SU-DHL-6 (cell line): ENCODE data around the gene PPFIBP1.

Experiments
- H2AFZ ChIP-seq: fragments of 200-600 bp; sonication (generic); 2 replicates; pipeline ENCODE4 v1.6.1; 2014; ENCODE audit warnings: low read depth, mild to moderate bottlenecking, moderate library complexity, mixed read lengths, antibody characterized with exemption, low read length; ENCODE audit not compliant: severe bottlenecking
- H3F3A ChIP-seq: fragments of 200-600 bp; shearing (Covaris generic); 2 replicates; pipeline ENCODE4 v1.6.0; 2016; ENCODE audit warnings: antibody characterized with exemption, mild to moderate bottlenecking; ENCODE audit not compliant: insufficient read depth
- H3K27ac ChIP-seq: fragments of 200-600 bp; sonication (generic); 2 replicates; pipeline ENCODE4 v1.5.1; 2016; ENCODE audit warnings: low read depth, mild to moderate bottlenecking, low read length, moderate library complexity, mixed read lengths
- H3K27me3 ChIP-seq: fragments of 200-600 bp; sonication (generic), shearing (Covaris generic); 2 replicates; pipeline ENCODE4 v1.6.0; 2014; ENCODE audit warnings: mild to moderate bottlenecking, low read length
- H3K36me3 ChIP-seq: fragments of 200-600 bp; sonication (generic); 2 replicates; pipeline ENCODE4 v1.6.1; 2014; ENCODE audit warnings: mild to moderate bottlenecking, low read length, mixed read lengths
- H3K4me2 ChIP-seq: fragments of 300-600, 200-600 bp; shearing (Covaris generic), sonication (generic); 2 replicates; pipeline ENCODE4 v1.6.0; 2014; ENCODE audit warnings: low read length, low read depth, mild to moderate bottlenecking; ENCODE audit not compliant: poor library complexity, severe bottlenecking
- H3K4me3 ChIP-seq: fragments of 200-600 bp; sonication (generic); 2 replicates; pipeline ENCODE4 v1.5.1; 2014; ENCODE audit warnings: antibody characterized with exemption, low read length, mild to moderate bottlenecking, mixed read lengths; ENCODE audit not compliant: insufficient read depth, poor library complexity, severe bottlenecking
- H3K79me2 ChIP-seq: fragments of 200-600 bp; sonication (generic); 2 replicates; pipeline ENCODE4 v1.6.1; 2014; ENCODE audit warnings: mild to moderate bottlenecking, low read length, moderate library complexity; ENCODE audit not compliant: insufficient read depth
- H3K9ac ChIP-seq: fragments of 200-600 bp; sonication (generic); 2 replicates; pipeline ENCODE4 v1.7.0; 2014; ENCODE audit warnings: mild to moderate bottlenecking, low read length
- H3K9me2 ChIP-seq: fragments of 200-600 bp; sonication (generic); replicated peaks from 2 replicates; pipeline ENCODE4 v1.6.1; 2014; ENCODE audit warnings: low read length; ENCODE audit not compliant: insufficient read depth
- H3K9me3 ChIP-seq: fragments of 200-600 bp; sonication (generic); 2 replicates; pipeline ENCODE4 v1.6.1; 2014; ENCODE audit warnings: low read length, mixed read lengths; ENCODE audit not compliant: insufficient read depth
- H4K20me1 ChIP-seq: fragments of 200-600 bp; sonication (generic); 2 replicates; pipeline ENCODE4 v1.6.1; 2014; ENCODE audit warnings: low read depth, mild to moderate bottlenecking, antibody characterized with exemption, low read length, moderate library complexity, mixed read lengths
- EZH2phosphoT487 ChIP-seq: fragments of 200-600 bp; sonication (generic), shearing (Covaris generic); conservative IDR thresholded peaks from 2 replicates; pipeline ENCODE4 v1.6.1; 2018; ENCODE audit warnings: mild to moderate bottlenecking, antibody characterized with exemption, low read length, moderate library complexity, mixed read lengths
- TF ChIP-seq, protein P1 (sequence below): fragments of 200-600 bp; sonication (generic); IDR thresholded peaks from one replicate; pipeline ENCODE4 v1.5.1; 2017; ENCODE audit warnings: antibody characterized with exemption, mild to moderate bottlenecking, low read length, moderate library complexity; ENCODE audit not compliant: insufficient read depth, poor library complexity, severe bottlenecking

The PPFIBP1 gene

DNA sequence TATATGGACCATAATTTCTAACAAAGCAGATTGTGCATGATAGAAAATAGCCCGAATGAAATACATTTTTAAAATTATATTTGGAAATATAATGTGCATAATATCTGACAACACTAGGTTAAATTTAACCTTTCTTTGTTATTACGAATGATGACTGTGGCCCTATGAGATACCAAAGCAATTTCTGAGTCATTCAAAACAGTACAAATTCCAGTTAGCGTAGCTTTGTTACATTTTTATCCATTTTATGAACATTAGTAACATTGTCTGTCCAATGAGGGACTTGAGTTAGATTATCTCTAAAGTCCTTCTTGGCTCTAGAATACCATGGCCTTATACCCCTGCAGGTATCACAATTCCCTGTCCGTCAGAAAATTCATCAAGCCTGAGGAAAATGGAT is 133.3 kb downstream of the PPFIBP1 start:
- H3K9me3 ChIP-seq: no peaks in the 10 kb centered on the region
- H3K36me3 ChIP-seq: no peaks in the 10 kb centered on the region
- no peak overlapping the region for H2AFZ ChIP-seq
- H3K4me2 ChIP-seq: no peak overlapping the region
- TF ChIP-seq EZH2phosphoT487: no peak
- TF ChIP-seq, protein P1, sequence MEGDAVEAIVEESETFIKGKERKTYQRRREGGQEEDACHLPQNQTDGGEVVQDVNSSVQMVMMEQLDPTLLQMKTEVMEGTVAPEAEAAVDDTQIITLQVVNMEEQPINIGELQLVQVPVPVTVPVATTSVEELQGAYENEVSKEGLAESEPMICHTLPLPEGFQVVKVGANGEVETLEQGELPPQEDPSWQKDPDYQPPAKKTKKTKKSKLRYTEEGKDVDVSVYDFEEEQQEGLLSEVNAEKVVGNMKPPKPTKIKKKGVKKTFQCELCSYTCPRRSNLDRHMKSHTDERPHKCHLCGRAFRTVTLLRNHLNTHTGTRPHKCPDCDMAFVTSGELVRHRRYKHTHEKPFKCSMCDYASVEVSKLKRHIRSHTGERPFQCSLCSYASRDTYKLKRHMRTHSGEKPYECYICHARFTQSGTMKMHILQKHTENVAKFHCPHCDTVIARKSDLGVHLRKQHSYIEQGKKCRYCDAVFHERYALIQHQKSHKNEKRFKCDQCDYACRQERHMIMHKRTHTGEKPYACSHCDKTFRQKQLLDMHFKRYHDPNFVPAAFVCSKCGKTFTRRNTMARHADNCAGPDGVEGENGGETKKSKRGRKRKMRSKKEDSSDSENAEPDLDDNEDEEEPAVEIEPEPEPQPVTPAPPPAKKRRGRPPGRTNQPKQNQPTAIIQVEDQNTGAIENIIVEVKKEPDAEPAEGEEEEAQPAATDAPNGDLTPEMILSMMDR: no peak
- H3K79me2 ChIP-seq: no peaks in the 10 kb centered on the region
- no peaks in the 10 kb centered on the region for H3K27me3 ChIP-seq
- no peak overlapping the region for H3K9ac ChIP-seq
- no peak overlapping the region for H3K4me3 ChIP-seq
- no peak overlapping the region for H3K27ac ChIP-seq
- no peaks in the 10 kb centered on the region for H3F3A ChIP-seq
- H4K20me1 ChIP-seq: no peaks in the 10 kb centered on the region
- H3K9me2 ChIP-seq: no peaks in the 10 kb centered on the region

DNA sequence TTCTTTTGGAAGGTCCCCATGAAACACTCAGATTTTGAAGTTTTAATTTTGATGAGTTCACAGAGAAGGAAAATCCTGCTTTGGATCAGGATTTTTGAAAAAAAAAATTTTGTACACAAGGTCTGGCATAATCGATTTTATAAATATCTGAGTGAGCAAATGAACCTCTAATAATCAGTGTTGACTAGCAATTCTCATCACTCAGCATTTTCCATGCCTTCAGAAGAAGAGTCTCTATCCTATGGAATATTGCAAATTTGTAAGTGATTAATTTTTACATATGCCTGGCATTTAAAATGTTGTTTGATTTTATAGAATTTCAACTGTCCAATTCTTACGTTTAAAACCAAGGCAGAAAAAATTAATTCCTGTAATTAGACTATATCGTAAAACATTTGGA is 141.7 kb downstream of the PPFIBP1 start:
- Histone ChIP-seq H3K9ac (no peak overlapping the region), H3K9me2 (no peaks in the 10 kb centered on the region), H3K27me3 (no peaks in the 10 kb centered on the region), H3K79me2 (no peaks in the 10 kb centered on the region), H3K4me2 (no peak overlapping the region), H3K36me3 (no peaks in the 10 kb centered on the region), H3F3A (no peaks in the 10 kb centered on the region), H3K9me3 (no peaks in the 10 kb centered on the region), H3K4me3 (no peak overlapping the region), H4K20me1 (no peaks in the 10 kb centered on the region), H3K27ac (no peak overlapping the region), H2AFZ (no peak overlapping the region)
- no peak for TF ChIP-seq EZH2phosphoT487
- TF ChIP-seq, protein P1: no peak

DNA sequence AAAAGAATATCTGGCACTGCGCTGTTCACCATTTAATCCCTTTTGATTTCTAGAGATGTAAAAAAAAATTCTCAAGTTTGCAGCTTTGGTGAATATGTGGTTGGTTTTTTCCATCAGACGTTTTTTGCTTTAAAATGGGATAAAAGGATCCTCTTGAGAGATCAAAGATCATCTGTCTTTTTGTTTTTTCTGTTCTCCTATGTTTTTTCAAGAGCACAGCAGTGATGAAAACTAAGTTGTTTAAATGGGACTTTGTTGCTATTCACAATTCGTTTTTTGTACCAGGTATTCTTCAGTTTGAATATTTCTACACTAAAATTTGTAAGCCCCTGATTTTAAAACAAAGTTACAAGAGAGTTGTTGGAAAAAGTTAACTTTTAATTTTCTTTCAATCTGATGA is 142.5 kb downstream of the PPFIBP1 start:
- TF ChIP-seq, protein P1: no peak
- TF ChIP-seq EZH2phosphoT487: no peak
- Histone ChIP-seq H3K9me3 (no peaks in the 10 kb centered on the region), H3K4me2 (no peak overlapping the region)

More for the DNA sequence above, 142.5 kb downstream of the PPFIBP1 start:
- H3K4me3 ChIP-seq: no peak overlapping the region
- no peaks in the 10 kb centered on the region for H3K36me3 ChIP-seq
- H3F3A ChIP-seq: no peaks in the 10 kb centered on the region
- H2AFZ ChIP-seq: no peak overlapping the region
- no peak overlapping the region for H3K27ac ChIP-seq
- H3K9me2 ChIP-seq: no peaks in the 10 kb centered on the region
- H3K27me3 ChIP-seq: no peaks in the 10 kb centered on the region
- H3K9ac ChIP-seq: no peak overlapping the region
- H4K20me1 ChIP-seq: no peaks in the 10 kb centered on the region
- no peaks in the 10 kb centered on the region for H3K79me2 ChIP-seq
